ENCODE data around the gene GALNT18.

The GALNT18 gene

DNA sequence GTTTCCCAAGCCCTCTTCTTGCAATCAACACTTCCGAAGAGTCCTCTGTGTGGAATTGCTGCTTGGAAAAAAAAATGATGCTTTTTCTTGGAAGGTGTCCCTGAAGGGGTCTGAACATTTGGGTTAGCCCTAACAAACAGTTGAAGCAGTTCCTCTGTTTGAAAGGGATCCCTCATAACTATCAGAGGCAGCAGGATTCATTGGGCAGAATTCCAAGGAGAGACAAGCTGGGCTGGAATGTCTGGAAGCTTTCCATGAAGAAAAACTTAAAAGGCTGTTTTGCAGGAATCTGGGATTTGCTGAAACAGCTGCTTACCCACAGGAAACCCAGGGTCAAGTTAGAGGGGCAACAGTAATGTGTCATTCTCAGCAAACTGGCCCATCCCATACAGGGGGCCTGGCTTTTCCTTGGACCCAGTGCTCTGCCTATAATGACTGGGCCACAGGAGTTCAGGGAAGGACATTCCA, 271.9 kb downstream of the GALNT18 start:
- no peak for DNase-seq (ENCODE audit: low read depth in 3 of 3)

DNA sequence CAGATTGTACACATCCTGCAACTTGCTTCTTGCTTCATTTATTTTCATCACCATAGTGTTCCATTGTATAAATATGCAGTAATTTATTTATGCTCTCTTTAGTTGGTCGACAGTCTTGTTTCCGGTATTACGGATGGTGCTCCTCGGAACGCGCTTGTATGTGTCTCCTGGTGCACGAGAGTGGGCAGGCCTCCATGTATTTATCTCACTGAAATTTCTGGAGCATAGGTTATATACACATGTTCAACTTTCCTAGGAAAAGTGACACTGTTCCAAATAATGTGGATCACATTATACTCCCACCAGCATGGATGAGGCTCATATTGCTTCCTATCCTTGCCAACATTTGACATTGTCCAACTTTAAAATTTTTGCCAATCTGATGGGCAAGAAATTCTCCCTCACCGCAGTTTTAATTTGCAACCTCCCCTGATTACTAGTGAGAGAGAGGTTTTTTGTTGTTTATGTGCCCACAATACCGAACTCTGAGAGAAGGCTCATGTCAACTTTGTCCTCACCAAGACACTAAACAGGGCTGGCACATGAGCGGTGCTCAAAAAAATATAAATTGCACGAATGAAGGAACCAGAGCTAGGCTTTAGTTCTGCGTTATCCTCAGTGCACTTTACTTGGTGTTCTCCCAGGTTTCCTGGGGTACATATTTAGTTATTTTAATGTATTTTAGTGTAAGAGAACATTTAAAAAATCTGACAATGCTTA, 272.5 kb downstream of the GALNT18 start:
- no peak for DNase-seq (ENCODE audit: low read depth in 3 of 3)

DNA sequence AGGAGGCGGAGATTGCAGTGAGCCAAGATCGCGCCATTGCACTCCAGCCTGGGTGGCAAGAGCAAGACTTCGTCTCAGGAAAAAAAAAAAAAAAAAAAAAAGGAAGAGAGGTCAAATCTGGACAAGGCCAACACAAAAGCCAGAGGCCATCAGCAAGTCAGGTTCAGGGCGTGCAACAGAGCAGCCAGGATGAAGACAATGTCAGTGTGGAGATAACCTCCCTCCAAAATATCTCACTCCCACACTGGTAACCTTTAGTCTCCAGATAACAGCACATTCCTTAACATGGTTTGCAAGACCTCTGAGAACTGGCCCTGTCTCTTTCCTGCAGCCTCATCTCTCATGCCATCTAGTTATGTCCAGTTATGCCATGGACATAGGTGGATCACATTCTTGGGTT, 273.5 kb downstream of the GALNT18 start:
- DNase-seq (ENCODE audit: low read depth in 3 of 3): no peak

DNA sequence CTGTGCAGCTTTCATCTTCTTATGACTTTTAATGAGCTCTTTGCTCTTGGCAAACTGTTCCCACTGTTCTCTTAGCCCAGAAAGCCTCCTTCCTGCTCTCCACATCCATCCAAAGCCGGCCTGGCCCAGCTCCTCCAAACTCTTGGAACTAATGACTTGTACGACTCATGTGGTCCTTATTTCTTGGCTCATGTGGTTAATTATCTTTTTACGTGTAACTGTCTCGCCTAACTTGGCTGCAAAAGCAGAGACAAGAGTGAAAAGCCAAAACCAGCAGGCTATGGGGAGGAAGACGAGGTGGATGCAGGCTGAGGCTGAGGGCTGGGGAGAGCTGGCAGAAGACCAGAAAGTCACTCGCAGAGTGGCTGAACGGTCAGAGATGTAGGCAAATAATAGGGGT, 274.2 kb downstream of the GALNT18 start:
- DNase-seq (ENCODE audit: low read depth in 3 of 3): no peak

DNA sequence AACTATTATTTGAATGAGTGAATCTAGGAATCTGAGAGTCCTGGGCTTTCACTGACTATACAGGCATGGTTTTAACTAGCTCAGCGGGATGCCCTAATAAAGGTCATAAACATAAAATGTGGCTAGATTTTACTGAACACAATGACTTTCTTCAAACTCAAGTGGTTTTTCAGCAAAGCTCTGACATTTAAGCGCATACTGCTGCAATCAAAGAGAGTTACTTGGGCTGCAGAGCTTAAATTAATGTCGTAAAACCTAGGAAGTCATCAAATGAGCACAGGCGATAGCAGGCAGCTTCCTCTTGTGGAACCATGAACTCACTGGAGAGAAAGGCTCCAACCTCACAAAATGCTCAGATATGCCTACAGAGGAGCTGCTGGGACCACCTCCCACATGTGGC, 275.5 kb downstream of the GALNT18 start:
- no peak for DNase-seq (ENCODE audit: low read depth in 3 of 3)

DNA sequence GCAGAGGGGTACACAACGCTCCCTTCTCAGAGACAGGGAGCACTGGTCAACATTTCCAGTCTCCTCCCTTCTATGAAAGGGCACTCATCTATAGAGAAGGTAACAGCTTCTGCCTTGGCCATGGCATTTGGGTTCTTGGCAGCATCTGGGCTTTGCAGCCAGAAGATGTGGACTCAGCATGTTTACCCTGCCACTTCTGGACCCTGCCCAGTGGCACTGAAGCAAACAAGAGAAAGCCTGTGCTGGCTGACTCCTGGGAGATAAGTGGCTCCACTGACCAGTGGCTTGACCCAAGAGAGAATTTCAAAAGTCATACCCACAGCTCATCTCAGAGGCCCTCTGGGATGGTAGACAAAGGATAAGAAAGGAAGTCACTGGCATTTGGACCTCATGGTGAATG, 276.7 kb downstream of the GALNT18 start:
- no peak for DNase-seq (ENCODE audit: low read depth in 3 of 3)

DNA sequence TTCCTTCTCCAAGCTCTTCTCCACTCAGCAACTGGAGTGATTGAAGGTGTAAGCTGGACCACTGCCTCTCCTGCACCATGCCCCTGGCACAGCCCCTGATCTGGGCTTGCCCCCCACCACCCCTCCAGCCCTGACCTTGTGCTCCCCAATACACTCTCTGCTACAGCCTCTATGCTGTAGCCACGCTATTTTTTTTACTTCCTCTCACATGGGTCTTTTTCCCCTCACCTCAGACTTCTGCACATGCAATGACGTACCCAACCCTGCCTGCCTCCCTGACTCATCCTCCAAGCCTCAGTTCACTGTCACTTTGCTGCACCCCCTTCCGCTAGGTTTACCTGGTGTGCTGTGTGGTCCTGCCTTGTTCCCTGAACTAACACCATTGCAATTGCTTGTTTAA, 277.8 kb downstream of the GALNT18 start:
- DNase-seq (ENCODE audit: low read depth in 3 of 3): no peak

DNA sequence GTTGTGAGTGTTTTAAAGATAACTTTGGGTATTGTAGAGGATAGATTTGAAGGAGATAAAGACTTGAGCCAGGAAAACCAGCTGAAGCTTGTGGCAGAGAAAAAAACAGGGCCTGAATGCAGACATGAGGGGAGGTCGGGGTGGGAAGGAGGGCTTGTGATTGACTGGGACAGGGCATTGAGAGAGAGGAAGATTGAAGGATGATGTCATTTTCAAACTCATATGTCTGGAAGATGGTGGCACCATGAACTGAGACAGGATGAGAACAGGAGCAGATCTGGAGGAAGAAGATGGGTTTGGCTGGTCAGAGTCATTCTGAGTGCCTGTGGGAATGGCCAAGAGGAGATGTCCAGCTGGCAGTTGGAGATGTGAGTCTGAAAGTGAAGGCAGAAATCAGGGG, 283.5 kb downstream of the GALNT18 start:
- no peak for DNase-seq (ENCODE audit: low read depth in 3 of 3)

DNA sequence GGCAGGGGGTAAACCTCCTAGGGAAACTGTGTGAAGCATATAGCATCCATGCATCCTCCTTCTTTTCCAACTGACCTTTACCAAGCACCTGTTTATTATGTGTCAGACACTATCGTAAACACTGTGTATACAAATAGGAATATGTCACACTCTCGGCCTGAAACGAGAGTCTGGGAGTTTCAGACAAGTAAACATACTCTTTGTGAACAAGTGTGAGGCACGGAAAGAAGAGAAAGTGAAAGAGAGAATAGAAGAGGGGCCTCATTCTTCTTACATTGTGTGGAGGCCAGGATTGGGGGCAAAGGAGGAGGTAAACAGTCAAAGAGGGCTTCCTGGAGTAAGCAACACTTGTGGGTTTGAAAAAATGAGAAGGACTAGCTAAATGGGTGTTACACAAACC, 285.1 kb downstream of the GALNT18 start:
- DNase-seq (ENCODE audit: low read depth in 3 of 3): no peak

DNA sequence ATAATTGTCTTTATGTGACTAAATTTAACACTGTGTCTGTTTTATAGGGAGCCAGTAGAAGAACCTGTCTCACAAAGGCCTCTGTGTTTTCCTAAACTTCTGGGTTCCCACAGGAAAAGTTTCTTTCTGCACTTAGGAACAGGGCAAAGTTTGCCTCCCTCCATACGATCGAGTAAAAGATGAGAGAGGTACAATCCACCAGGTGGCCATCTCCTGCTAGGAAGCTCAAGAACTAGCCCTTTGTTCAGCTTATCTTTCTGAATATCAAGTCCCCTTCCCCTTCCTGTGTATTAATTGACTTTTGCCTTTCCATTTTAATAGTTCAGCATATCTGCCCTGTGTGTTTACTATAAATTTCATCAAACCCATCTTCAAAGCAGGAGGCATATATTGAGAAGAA, 286.8 kb downstream of the GALNT18 start:
- DNase-seq (ENCODE audit: low read depth in 3 of 3): no peak

DNA sequence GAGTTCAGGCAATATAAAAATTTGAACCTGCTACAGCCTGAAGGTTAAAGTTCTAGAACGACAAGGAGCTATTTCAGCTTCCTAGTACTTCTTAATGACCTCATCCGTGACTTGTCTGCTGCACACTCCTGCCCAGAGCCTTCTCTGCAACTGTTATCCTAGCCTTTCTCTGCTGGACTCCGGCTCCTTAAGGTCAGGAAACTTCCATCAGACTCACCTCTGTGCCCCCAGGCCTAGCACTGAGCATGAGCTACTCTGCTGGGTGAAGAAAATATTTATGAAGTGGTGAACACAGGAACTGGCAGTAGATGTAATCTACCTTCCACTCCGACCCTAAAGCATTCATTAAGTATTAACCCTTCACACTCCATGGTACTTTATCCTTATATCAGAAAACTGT, 287.2 kb downstream of the GALNT18 start:
- DNase-seq (ENCODE audit: low read depth in 3 of 3): no peak

DNA sequence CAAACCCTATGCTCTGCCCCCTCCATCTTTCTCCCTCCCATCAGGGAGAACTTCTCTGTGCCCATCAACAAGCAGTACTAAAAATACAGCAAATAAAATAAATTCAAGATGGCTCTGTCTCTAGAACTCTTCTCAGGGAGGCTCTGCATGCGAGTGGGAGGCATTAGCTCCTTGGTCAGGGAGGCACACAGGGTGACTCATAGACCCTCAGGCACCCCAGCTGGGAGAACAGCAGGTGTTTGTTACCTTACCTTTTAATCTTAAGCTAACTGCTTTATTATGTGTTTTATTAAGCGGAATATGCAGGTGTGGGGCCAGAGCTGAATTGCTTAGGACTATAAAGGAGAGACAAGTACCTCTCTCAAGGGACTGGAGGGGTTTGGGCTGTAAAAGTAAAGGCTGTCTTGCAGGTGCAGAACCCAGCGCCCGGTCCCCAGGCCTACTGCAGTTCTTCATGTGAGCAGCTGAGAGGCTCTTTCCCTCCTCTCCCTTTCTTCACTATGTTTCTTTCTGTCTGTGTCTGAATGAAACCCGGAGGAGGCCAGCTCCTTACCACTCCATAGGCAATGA, 289.6 kb downstream of the GALNT18 start:
- no peak for DNase-seq (ENCODE audit: low read depth in 3 of 3)

DNA sequence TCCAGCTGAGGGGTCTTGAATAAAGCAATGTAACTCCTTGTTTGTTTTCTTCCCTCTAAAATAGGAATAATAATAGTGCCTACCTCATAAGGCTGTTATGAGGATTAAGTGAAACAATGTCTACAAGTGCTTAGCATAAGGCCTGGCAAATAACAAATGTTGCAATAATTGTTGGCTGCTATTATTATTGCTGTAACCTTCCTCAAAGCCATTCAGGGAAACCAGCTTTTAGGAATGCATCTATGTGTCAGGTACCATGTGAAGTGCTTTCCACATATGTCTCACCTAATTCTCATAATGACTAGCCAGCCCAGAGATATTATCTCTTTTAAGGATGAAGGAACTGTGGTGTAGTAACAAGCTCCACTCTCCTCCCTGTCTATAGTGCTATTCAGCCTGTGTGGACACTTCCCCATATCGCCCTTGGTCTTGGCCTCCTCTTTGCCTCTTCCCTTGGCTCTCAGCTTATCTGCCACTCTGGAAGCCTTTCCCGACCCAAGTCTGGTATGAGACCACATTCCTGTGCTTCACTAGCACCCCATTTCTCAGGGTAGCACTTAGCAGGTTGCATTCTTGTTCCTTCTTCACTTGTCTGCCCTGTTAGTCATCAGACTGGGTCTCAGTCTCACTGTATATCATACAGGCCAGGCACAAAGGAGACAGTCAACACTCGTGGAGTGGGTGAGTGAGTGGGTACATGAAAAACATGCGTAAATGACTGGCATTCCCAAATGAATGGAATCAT, 292.6 kb downstream of the GALNT18 start:
- no peak for DNase-seq (ENCODE audit: low read depth in 3 of 3)

DNA sequence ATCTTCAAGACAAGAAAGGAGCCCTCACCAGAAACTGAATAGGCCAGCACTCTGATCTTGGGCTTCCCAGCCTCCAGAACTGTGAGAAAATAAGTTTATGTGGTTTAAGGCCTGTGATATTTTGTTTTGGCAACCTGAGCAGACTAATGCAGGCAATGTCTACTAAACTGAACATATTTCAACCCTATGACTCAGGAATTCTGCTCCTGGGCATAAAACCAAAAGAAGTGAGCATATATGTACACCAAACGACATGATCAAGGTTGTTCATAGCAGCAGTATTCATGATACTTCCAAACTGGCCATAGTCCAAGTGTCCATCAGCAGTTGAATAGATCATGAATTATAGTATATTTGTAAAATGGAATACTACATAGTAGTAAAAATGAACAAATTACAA, 297.7 kb downstream of the GALNT18 start:
- no peak for DNase-seq (ENCODE audit: low read depth in 3 of 3)

DNA sequence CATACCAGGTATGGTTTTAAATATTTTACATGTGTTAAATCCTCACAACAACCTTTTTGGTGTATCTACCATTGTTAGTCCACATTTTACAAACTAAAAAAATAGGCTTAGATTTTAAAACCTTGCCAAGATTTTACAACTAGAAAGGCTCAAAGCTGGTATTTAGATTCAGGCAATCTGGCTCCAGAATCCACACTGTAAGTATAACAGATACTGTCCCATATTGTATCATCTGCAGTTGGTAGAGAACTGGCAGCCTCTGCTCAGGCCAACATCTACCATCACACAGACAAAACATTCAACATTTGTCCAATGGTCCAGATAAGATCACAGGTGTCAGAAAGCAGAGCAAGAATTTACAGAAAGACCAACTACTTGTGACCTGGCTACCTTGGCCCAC, 299.7 kb downstream of the GALNT18 start:
- no peak for DNase-seq (ENCODE audit: low read depth in 3 of 3)

DNA sequence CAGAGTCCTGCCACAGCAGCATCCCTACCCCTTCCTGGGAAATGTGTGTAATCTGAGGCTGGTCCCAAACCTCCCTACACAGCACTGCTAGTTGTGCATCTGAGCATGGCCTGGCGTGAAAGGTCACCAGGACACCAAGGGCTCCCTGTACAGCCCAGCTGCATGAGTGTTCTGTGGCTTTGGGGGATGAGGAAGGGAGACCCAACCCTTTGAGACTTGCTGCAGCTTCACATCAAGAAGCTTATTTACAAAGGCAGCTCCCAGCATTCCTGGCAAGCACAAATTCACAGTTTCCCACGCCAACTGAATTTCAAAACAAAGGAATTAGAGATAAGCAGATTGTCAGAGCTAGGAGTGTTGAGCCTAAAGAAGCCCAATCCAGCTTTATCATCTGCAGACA, 301.0 kb downstream of the GALNT18 start:
- no peak for DNase-seq (ENCODE audit: low read depth in 3 of 3)

DNA sequence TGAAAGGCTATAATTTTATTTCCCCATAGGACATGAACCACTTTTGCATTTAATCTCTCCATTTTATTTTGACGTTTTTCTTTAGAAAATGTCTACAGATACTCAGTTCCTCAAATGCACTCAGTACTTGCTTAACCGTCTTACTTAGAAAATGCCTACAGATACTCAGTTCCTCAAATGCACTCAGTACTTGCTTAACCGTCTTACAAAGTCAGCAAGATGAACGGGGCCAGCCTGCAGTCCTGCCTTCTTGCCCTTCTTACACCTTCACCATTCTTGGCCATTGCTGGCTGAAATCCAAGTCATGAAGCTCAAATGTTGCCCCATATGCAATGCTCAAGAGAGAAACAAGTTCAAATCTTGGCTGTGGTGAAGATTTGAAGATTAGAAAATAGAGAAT, 302.8 kb downstream of the GALNT18 start:
- no peak for DNase-seq (ENCODE audit: low read depth in 3 of 3)

DNA sequence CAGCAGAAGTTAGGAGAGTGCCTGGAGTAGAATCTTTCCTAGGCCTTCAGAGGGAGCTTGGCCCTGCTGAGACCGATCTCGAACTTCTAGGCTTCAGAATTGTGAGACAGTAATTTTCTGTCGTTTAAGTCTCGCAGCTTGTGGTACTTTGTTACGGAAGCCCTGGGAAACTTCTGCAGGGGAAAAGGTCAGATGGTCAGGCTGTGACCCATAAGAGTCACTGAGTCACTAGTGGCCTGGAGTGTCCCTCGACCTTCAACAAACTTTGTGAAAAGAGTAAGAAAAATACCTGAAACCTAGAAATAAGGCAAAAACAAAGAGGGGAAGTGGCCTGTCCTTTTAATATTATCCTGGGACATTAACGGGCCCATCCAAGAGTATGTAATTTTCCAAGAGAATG, 303.3 kb downstream of the GALNT18 start:
- no peak for DNase-seq (ENCODE audit: low read depth in 3 of 3)

DNA sequence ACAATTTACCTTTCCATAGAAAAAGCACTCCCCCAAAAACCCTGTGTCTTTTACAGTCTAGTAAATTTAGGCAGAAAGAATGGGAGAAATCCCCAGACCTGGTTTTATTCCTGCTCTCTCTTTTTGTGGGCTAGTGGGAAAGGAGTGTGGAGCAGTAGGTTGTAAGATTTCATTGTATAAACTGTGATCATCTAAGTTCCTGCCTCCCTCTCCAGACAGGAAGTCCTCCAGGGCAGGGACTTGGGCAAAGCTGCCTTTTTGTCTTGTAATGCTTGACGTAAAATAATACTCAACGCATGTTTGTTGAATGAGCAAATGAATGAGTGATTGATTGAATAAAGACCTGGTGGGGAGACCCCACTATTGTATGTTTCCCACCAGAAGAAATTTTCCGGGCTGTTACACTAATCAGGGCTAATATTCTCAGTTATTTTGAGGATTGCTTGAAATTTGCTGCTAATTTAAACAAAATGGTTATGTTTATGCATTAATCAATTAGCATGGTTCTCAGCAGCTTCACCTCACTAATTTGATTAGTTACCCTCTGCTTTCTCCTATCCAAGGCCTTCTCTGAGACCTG, 305.1 kb downstream of the GALNT18 start:
- DNase-seq (ENCODE audit: low read depth in 3 of 3): no peak

DNA sequence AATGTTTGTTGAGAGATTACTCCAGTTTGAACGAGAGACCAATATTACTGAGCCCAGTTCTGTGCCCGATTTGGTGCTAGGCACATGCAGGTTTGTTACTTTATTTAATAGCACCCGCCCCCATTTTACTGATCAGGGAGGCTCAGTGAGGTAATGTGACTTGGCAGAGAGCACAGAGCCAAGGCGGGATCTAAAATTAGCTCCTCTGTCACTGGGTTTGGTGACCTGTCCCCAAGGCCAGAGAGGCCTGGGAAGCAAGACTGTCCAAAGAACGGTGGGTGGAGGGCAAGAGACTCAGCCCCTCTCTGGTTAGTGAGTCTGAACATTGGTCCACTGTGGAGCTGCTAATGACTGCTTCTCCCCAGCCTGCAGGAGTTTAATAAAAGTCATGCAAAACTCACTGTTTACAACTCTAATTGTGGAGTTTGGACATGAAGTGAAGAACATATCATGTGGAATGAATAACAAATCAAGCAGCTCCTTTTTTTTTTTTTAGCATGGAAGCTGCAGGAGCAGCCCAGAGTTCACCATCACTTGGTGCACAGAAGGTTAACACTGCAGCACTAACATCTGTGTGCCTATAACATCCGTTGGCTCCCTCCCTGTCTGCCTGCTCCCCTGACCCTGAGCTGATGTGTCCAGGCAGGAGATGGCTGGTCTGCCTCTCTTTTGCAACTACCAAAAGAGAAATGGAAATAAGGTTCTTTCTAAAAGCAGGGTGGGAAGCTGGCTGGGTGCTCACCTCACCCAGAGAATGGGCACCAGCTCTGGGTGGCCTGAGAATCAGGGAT, 307.7 kb downstream of the GALNT18 start:
- no peak for DNase-seq (ENCODE audit: low read depth in 3 of 3)

DNA sequence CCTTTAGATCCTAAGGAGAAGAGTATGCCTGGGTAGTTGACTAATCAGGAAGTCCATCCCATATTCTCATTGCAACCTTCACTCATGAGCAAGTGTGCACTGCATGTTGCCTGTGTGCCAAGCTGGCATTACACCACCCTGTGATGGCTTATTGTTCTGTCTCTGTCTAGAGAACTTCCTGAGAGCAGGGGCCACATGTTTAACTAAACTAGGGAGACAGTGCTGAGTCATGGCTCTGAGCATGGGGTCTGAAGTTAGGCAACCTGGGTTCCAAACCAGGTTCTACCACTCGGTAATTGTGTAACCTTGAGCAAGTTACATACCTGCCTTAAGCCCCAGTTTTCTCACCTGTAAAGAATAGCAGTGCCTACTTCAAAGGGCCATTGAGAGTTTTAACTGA, 308.4 kb downstream of the GALNT18 start:
- no peak for DNase-seq (ENCODE audit: low read depth in 3 of 3)

DNA sequence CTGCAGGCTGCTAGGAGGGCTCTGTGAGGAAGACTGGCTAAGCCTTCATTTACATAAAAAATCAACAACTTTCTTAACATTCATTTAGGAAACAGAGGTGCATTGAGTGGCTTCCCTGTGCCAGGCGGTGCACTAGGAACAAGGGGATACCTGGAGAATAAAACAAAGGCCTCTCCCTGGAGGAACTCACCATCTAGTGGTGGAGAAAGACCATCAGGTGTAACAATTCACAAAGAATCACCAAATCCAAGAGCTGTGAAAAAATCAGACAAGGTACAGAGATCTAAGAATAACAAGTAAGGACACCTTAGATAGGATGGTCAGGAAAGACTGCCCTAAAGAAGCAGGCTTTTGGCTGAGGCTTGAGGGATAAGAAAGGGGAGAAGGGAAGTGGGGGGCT, 309.1 kb downstream of the GALNT18 start:
- DNase-seq (ENCODE audit: low read depth in 3 of 3): no peak

Data from stimulated activated CD4-positive, alpha-beta T cell treated with anti-CD3 and anti-CD28 coated beads, TNF-alpha, amount 100 ng/mL, for 4 hours (primary cell).